Measurements from ENCODE around the gene PYY.

DNA sequence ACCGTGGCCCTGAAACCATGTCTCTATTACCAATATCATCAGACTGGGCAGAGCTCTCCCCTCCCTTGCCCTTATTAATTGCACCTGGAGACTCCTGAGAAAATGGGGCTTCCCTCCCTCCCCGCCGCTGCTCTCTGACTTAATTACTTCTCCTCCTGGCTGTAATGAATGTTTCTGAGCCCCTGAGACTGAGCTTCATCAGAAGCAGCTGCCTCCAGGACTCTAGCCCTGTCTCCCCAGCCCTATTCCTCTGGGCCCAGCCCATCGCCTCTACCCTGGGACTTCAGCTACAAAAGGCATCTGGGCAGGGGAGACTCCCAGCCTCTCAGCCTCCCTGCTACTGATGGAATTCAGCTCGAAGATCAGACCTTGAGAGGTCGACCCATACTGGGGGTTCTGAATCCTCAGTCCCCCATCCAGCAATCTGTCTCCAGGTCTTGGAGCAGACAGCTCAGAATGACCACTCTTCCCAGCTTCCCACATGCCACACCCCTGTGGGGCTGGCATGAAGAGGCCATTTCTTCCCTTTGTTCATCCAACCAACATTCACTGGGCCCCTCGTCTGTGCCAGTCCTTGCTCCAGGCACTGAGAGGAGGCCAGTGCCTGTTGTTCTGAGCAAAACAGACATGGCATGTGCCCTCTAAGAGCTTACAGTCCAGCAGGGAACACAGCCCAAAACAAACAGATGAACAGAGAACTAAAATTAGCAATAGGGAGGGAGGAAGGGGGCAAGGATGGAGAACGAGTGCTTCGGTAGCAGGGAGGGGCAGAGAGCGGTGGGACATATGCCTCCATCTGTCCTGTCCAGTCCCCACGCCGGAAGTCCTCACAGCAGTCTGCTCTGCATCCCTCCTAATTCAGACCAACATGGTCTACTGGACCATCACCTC, 33.6 kb upstream of the PYY start:
- TF ChIP-seq POLR2AphosphoS5 (IDR thresholded peaks at IDR 0.05; ENCODE audit: low read depth, low read length), result no peak
- no peak for TF ChIP-seq TAF1 (IDR thresholded peaks at IDR 0.05; ENCODE audit: borderline replicate concordance, insufficient read depth, low read length)
- TF ChIP-seq, protein P1, sequence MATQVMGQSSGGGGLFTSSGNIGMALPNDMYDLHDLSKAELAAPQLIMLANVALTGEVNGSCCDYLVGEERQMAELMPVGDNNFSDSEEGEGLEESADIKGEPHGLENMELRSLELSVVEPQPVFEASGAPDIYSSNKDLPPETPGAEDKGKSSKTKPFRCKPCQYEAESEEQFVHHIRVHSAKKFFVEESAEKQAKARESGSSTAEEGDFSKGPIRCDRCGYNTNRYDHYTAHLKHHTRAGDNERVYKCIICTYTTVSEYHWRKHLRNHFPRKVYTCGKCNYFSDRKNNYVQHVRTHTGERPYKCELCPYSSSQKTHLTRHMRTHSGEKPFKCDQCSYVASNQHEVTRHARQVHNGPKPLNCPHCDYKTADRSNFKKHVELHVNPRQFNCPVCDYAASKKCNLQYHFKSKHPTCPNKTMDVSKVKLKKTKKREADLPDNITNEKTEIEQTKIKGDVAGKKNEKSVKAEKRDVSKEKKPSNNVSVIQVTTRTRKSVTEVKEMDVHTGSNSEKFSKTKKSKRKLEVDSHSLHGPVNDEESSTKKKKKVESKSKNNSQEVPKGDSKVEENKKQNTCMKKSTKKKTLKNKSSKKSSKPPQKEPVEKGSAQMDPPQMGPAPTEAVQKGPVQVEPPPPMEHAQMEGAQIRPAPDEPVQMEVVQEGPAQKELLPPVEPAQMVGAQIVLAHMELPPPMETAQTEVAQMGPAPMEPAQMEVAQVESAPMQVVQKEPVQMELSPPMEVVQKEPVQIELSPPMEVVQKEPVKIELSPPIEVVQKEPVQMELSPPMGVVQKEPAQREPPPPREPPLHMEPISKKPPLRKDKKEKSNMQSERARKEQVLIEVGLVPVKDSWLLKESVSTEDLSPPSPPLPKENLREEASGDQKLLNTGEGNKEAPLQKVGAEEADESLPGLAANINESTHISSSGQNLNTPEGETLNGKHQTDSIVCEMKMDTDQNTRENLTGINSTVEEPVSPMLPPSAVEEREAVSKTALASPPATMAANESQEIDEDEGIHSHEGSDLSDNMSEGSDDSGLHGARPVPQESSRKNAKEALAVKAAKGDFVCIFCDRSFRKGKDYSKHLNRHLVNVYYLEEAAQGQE (IDR thresholded peaks at IDR 0.05; ENCODE audit: insufficient read depth in 1 of 2, low read depth in 2 of 2, low read length in 2 of 2), result no peak
- TF ChIP-seq FOXP2 (optimal IDR thresholded peaks at IDR 0.05; ENCODE audit: borderline replicate concordance, extremely low read depth, extremely low read length, insufficient read depth), result no peak
- TF ChIP-seq SIN3A (IDR thresholded peaks at IDR 0.05; ENCODE audit: borderline replicate concordance, insufficient read depth, low read length), result no peak
